ENCODE data around the gene CRY1.

The CRY1 gene

DNA sequence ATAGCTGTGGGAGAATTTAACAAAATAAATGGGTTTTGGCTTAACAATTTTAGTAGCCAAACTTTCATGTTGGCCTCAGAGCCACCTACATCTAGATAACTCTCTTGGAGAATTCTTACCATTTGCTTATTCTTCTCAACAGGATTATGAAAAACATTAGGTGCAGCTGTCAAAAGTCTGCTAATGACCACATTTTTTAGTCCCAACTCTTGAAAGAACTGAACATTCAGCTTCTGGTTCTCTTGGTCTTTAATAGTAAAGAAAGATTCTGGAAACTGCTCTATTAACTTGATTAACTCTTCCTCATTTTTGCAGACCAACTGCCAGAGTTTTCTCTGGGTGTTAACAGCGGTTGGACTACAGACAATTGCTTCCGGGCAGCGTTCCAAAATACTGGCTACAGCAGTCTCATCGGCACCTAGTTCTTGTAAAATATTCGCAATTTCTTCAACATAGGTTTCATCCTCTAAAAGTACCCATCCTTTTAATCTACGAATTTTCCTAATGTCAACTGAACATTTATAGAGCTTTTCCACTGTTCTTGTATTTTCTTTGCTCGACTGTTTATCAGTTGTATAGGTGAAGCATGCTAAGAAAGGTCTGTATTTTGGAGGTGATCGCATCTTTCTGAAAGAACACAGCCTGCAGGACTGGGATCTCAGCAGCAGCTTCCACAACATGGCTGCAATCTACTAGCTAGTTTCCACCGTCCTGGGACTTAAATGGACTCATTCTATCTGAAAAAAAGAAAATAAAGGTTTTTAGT lies 115.1 kb downstream of the CRY1 start:
- no peak overlapping the region for H3K4me3 ChIP-seq (ENCODE audit: low read depth, low read length)
- no peak for TF ChIP-seq CTCF (IDR thresholded peaks at IDR 0.05; ENCODE audit: borderline replicate concordance, insufficient read depth, low read depth, low read length)

DNA sequence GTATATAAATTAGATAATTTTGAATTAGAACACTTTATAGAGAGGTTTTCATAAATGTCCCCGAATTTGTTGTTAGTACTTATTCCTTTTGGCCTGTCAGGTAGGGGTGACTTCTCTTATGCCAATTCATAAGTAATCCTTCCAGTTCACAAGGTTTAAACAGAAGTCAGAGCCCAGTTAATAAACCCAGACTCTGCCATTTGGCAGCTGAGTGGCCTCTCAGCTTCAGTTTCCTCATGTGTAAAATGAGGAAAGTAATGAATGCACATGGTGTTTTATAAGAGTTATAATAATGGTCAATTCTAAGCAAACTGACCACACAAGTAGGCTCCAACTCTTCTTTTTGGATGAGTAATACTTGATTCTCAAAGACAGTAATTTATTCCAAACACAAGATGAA lies 116.7 kb downstream of the CRY1 start:
- no peak for TF ChIP-seq CTCF (IDR thresholded peaks at IDR 0.05; ENCODE audit: borderline replicate concordance, insufficient read depth, low read depth, low read length)
- no peak overlapping the region for H3K4me3 ChIP-seq (ENCODE audit: low read depth, low read length)

GRCh38 chr12:106975993-106976658 lies 117.2 kb downstream of the CRY1 start:
- no peak overlapping the region for H3K4me3 ChIP-seq (ENCODE audit: low read depth, low read length)
- no peak for TF ChIP-seq CTCF (IDR thresholded peaks at IDR 0.05; ENCODE audit: borderline replicate concordance, insufficient read depth, low read depth, low read length)

DNA sequence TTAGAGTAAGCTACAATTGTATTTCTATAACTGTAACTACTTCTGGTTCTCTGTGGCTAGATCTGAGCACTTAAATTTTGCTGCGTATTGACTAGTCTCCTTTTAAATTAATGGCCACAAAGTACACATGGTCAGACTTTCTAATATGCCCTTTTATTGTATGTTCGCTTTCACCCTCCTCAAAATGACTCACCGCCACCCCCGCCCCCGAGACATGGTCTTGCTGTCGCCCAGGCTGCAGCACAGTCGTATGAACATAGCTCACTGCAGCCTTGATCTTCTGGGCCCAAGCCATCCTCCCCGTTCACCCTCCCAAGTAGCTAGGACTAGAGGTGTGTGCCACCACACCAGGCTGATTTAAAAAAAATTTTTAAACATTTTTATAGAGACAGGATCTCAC lies 118.3 kb downstream of the CRY1 start:
- no peak for TF ChIP-seq CTCF (IDR thresholded peaks at IDR 0.05; ENCODE audit: borderline replicate concordance, insufficient read depth, low read depth, low read length)
- H3K4me3 ChIP-seq (ENCODE audit: low read depth, low read length), result no peak overlapping the region

- H3K4me3 ChIP-seq (ENCODE audit: low read depth, low read length), result no peak overlapping the region
- no peak for TF ChIP-seq CTCF (IDR thresholded peaks at IDR 0.05; ENCODE audit: borderline replicate concordance, insufficient read depth, low read depth, low read length)
Observed at GRCh38 chr12:106974511-106974910, 118.8 kb downstream of the CRY1 start.

- H3K4me3 ChIP-seq (ENCODE audit: low read depth, low read length), result no peak overlapping the region
- no peak for TF ChIP-seq CTCF (IDR thresholded peaks at IDR 0.05; ENCODE audit: borderline replicate concordance, insufficient read depth, low read depth, low read length)
Observed at GRCh38 chr12:106973545-106973944, 119.8 kb downstream of the CRY1 start.

- TF ChIP-seq CTCF (IDR thresholded peaks at IDR 0.05; ENCODE audit: borderline replicate concordance, insufficient read depth, low read depth, low read length), result no peak
- no peak overlapping the region for H3K4me3 ChIP-seq (ENCODE audit: low read depth, low read length)
Observed at GRCh38 chr12:106971065-106971464, 122.3 kb downstream of the CRY1 start.
